HG03575 (cell line): ENCODE measurements around the gene FOXD4L1.
"Not testable (repeated sequence)": the region's sequence is repeated elsewhere in the genome, so short reads cannot be mapped to it uniquely, and the experiment has no call there.

Experiments used
- ATAC-seq: cut with Tn5 transposase; IDR thresholded peaks from one replicate; pipeline ENCODE4 v1.9.1; 2021; ENCODE audit not compliant: unreplicated experiment, insufficient number of reproducible peaks, low FRiP score; ENCODE audit errors: extremely low read depth

The FOXD4L1 gene

GRCh38 chr2:113498365-113498764 lies at the start of gene FOXD4L1:
Gene FOXD4L1, plus strand, starts transcription at chr2:113498665. Its CDS starts 592 bp downstream, at chr2:113499257.
- ATAC-seq, result not testable (repeated sequence)

DNA sequence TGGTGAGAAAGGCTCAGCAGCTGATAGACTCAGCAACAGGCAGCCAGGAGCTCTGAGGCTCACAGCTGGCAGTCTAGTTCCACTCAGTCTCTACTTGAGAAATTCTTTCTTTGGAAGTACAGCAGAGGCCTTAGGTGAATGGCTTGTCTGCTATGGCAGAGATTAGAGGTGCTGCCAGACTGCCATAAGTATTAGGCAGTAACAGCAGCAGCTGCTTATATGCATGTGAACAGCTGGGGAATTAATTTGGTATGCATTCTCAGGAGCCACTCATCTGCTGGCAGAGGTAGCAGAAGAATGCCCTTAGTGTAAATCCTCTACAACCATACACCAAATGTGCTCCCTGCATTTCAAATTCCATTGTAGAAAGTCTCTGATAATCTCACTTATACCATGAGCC lies 32.7 kb upstream of the FOXD4L1 start:
- not testable (repeated sequence) for ATAC-seq

- ATAC-seq, result not testable (repeated sequence)
These were observed 21.6 kb upstream of the FOXD4L1 start for GRCh38 chr2:113476688-113477368.

DNA sequence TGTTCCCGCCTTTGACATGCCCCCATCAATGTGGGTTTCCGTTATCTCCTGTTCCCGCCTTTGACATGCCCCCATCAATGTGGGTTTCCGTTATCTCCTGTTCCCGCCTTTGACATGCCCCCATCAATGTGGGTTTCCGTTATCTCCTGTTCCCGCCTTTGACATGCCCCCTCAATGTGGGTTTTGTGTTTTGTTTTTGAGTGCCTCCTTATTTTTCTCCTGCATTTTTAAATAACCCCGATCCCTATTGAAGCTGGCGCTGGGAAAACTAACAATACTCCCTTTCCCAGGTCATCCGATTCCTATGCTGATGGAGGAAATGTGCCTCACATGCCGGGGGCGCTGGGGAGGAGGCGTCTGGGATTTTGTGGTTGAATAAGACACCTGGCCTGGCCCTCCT lies 1.9 kb upstream of the FOXD4L1 start:
- ATAC-seq, result not testable (repeated sequence)

DNA sequence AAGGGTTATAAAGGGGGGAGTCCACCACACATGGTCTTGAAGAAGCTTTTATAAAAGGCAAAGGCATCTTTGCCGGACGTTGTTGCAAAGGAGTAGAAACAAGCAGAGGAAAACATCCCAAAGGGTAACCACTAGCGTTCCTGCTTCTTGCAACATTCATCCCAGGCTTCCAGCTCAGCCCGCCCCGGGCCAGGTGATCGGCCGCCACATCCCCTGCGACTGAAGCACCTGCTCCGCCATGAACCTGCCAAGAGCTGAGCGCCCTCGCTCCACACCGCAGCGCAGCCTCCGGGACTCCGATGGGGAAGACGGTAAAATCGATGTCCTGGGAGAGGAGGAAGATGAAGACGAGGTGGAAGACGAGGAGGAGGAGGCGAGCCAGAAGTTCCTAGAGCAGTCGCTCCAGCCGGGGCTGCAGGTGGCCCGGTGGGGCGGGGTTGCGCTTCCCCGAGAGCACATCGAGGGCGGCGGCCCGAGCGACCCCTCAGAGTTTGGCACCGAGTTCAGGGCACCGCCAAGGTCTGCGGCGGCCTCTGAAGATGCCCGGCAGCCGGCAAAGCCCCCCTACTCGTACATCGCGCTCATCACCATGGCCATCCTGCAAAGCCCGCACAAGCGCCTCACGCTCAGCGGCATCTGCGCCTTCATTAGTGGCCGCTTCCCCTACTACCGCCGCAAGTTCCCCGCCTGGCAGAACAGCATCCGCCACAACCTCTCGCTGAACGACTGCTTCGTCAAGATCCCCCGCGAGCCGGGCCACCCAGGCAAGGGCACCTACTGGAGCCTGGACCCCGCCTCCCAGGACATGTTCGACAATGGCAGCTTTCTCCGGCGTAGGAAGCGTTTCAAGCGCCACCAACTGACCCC lies 787 bp downstream of the FOXD4L1 start:
- ATAC-seq, result not testable (repeated sequence)

DNA sequence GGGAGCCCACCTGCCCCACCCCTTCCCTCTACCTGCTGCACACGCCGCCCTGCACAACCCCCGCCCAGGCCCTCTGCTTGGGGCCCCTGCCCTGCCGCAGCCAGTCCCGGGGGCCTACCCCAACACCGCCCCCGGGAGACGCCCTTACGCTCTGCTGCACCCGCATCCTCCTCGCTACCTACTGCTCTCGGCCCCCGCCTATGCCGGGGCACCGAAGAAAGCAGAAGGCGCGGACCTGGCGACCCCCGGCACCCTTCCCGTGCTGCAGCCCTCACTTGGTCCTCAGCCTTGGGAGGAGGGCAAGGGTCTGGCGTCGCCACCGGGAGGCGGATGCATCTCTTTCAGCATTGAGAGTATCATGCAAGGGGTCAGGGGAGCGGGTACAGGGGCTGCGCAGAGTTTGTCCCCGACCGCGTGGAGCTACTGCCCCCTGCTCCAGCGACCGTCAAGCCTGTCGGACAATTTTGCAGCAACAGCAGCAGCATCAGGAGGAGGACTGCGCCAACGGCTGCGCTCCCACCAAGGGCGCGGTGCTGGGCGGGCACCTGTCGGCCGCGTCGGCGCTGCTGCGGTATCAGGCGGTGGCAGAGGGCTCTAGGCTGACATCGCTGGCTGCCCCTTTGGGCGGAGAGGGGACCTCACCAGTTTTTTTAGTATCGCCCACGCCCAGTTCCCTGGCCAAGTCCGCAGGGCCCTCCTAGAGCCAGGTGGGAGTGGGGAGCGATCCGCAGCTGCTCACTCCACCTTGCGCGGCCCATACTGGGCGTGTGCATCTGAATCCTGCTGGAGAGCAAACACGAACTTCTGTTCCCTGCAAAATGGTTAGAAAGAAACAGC lies 1.6 kb downstream of the FOXD4L1 start:
- not testable (repeated sequence) for ATAC-seq

- not testable (repeated sequence) for ATAC-seq
These were observed 2.2 kb downstream of the FOXD4L1 start for GRCh38 chr2:113500723-113501038.

DNA sequence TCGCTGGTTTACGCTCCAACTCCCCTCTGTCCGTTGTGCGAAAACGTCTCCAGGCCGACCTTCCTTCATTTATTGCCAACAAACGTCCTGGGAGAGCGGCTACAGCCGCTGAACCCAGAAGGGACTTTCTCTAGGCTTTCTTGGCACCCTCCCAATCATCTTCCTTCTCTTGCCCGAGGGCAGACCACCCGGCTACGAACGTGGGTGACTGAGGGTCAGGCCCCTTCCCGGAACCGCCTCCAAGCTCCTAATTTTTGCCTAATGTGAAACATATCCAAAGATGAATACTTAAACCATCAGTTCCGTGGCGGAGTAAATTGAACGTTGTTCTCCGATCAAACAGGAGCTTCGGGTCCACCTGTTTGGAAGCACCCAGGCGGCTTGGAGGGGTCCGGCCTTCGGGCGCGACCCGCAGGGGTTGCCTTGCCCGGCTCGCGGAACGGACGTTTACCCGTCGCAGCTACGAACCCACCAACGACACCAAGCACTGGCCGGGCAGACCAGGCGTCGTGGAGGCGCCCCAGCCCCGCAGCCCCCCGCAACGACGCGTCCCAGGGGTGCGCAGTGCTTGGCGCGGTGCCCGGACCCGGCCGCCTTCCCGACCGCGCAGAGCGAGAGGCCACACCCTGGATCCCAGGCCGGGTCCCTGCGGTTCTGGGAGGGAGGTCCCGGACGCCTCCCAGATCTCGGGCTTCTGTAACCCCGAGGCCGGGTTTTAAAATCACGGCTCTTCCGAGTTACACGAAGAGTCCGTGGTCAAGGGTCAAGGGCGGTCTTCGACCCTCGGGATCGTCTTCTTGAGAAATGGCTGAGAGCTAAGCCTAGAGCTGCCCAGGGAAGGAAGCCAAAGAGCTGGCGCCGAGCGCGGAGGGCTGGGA lies 4.0 kb downstream of the FOXD4L1 start:
- ATAC-seq, result not testable (repeated sequence)

DNA sequence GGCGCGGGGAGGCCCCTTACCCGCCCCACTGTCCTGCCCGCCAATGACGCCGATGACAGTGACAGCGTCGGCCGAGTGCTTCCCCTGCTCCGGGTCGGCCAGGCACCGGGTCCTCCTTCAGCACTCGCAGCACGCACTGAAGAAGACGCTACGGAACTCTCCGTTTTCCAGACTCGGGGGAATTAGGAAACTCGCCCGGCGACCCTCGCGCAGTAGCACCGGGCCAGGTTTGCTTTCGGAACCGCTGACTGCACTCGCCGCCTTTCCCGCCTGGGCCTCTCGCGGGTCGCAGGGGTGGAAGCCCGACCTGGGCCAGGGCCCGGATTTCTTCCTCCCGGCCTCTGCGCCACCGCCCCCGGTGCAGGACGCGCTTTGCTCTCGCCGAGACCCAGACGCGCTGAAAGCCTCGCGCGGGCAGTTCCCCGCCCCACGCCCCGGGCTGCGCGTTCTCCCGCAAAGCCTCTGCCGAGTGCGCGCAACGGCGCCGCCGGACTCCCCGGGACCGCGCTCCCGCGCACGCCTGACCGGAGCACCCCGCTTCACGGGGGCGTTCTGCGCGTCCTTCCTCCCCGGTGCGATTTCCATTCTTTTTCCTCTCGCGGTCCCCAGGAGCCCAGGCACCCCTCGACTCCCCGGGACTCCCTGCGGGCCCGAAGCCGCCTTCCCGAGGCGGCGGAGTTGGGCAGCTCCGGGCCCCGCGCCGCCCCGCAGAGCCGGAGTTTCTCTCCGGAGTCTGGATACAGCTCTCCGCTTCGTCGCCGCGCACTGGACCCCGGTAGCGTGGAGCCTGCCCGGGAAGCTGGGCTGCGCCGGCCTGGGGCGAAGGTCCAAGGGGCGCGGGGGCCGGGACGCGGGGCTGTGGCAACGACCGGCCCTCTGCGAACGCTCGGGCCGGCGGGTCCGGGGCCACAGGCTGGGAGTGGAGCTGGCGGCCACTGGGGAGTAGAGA lies 4.9 kb downstream of the FOXD4L1 start:
- not testable (repeated sequence) for ATAC-seq

DNA sequence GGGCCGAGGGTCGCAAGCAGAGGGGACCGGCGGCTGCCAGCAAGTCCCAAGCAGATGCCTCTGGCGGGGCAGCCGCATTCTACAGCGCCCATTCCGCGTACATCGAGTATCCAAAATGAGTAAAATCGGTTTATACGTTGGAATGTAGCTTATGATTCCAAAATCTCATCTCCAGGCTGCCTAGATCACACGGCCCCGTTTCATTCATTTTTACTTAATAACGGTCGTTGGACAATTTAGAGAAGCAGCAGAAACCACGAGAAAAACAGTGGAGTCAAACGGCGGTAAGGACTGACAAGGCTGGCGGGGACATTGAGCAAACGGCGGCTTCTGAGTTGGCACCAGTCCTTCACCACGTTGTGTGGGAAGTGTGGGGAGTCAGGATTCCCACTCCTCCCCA lies 5.6 kb downstream of the FOXD4L1 start:
- ATAC-seq, result not testable (repeated sequence)

GRCh38 chr2:113507394-113508140 lies 9.1 kb downstream of the FOXD4L1 start:
- ATAC-seq, result not testable (repeated sequence)

- ATAC-seq, result not testable (repeated sequence)
These were observed 9.7 kb downstream of the FOXD4L1 start for GRCh38 chr2:113508187-113508586.

DNA sequence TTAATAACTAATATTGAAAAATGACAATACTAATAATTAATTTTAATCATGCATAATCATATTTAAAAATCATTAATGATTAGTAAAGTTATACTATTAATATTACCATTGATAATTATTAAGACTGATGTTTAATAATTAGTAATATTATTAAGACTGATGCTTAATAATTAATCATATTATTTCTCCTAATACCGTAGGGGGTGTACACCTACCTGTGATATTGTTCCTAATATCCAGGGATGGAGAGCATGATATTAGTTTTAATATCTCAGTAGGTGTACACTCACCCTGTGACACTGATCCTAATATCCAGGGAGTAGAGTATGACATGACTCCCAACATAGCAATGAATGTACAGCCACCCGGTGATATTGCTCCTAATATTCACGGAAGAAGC lies 12.4 kb downstream of the FOXD4L1 start:
- not testable (repeated sequence) for ATAC-seq

GRCh38 chr2:113511859-113512258 lies 13.4 kb downstream of the FOXD4L1 start:
- not testable (repeated sequence) for ATAC-seq

GRCh38 chr2:113515457-113515856 lies 17.0 kb downstream of the FOXD4L1 start:
- not testable (repeated sequence) for ATAC-seq

- ATAC-seq, result not testable (repeated sequence)
These were observed 17.5 kb downstream of the FOXD4L1 start for GRCh38 chr2:113515995-113516394.

GRCh38 chr2:113517025-113517424 lies 18.6 kb downstream of the FOXD4L1 start:
- not testable (repeated sequence) for ATAC-seq
